HG02798 (cell line): ENCODE measurements around the gene CR1.
"Not testable (repeated sequence)": the region's sequence is repeated elsewhere in the genome, so short reads cannot be mapped to it uniquely, and the experiment has no call there.

Experiments
- ATAC-seq: cut with Tn5 transposase; IDR thresholded peaks from one replicate; pipeline ENCODE4 v1.9.1; 2021; ENCODE audit warnings: mild to moderate bottlenecking; ENCODE audit not compliant: unreplicated experiment, poor library complexity

The CR1 gene

GRCh38 chr1:207579436-207579799, 83.5 kb downstream of the CR1 start:
- ATAC-seq: peak; percentile 72

- no peak for ATAC-seq
Observed at GRCh38 chr1:207581496-207582153, 85.7 kb downstream of the CR1 start.

- not testable (repeated sequence) for ATAC-seq
Observed at GRCh38 chr1:207589506-207589905, 93.5 kb downstream of the CR1 start.

- not testable (repeated sequence) for ATAC-seq
Observed at GRCh38 chr1:207591205-207591604, 95.2 kb downstream of the CR1 start.

GRCh38 chr1:207594095-207594494, 98.1 kb downstream of the CR1 start:
- ATAC-seq: not testable (repeated sequence)

- ATAC-seq: no peak
Observed at GRCh38 chr1:207603777-207604176, 107.8 kb downstream of the CR1 start.

GRCh38 chr1:207605444-207606361, 109.7 kb downstream of the CR1 start:
- ATAC-seq: no peak

GRCh38 chr1:207606362-207606755, 110.4 kb downstream of the CR1 start:
- no peak for ATAC-seq

- no peak for ATAC-seq
Observed at GRCh38 chr1:207612762-207613161, 116.8 kb downstream of the CR1 start.

- ATAC-seq: peak; percentile 87
Observed at GRCh38 chr1:207619871-207620542, 124.0 kb downstream of the CR1 start.

GRCh38 chr1:207620543-207620893, 124.6 kb downstream of the CR1 start:
- ATAC-seq: no peak

- ATAC-seq: not testable (repeated sequence)
Observed at GRCh38 chr1:207625504-207626071, 129.6 kb downstream of the CR1 start.

- ATAC-seq: no peak
Observed at GRCh38 chr1:207626972-207627337, 131.0 kb downstream of the CR1 start.

GRCh38 chr1:207627496-207627895, 131.5 kb downstream of the CR1 start:
- ATAC-seq: no peak

GRCh38 chr1:207628776-207629175, 132.8 kb downstream of the CR1 start:
- ATAC-seq: no peak

- ATAC-seq: no peak
Observed at GRCh38 chr1:207631137-207631536, 135.2 kb downstream of the CR1 start.

GRCh38 chr1:207633226-207633625, 137.3 kb downstream of the CR1 start:
- ATAC-seq: no peak

- not testable (repeated sequence) for ATAC-seq
Observed at GRCh38 chr1:207633699-207634289, 137.8 kb downstream of the CR1 start.

GRCh38 chr1:207634293-207634692, 138.3 kb downstream of the CR1 start:
- ATAC-seq: not testable (repeated sequence)

- ATAC-seq: not testable (repeated sequence)
Observed at GRCh38 chr1:207635569-207636186, 139.7 kb downstream of the CR1 start.
